GM12891 (cell line): Measurements from ENCODE around the gene FAS.

ENCODE experiments used
- DNase-seq: peaks from one replicate; pipeline ENCODE4 v3.0.0; 2011; ENCODE audit warnings: low spot score; ENCODE audit not compliant: insufficient read length
- FAIRE-seq: peaks from 2 replicates; lab custom pipeline; 2011; peaks lifted over from hg19 to GRCh38; lab: Jason Lieb, UNC
- PAX5 ChIP-seq: IDR thresholded peaks from 2 replicates; pipeline ENCODE4 v1.6.1; 2011; ENCODE audit warnings: low read length, moderate library complexity, mild to moderate bottlenecking; ENCODE audit not compliant: insufficient read depth, severe bottlenecking
- POLR2A ChIP-seq: IDR thresholded peaks from 2 replicates; pipeline ENCODE4 v1.6.1; 2011; ENCODE audit warnings: low read depth, low read length, control low read depth
- POLR2AphosphoS5 ChIP-seq: IDR thresholded peaks from 2 replicates; pipeline ENCODE4 v1.6.1; 2011; ENCODE audit warnings: low read depth, low read length, control low read depth
- POU2F2 ChIP-seq: IDR thresholded peaks from 2 replicates; pipeline ENCODE4 v1.6.1; 2011; ENCODE audit warnings: low read depth, mild to moderate bottlenecking, control low read depth, low read length, moderate library complexity
- SPI1 ChIP-seq: IDR thresholded peaks from 2 replicates; pipeline ENCODE4 v1.6.1; 2011; ENCODE audit warnings: low read depth, low read length, control low read depth
- TAF1 ChIP-seq: IDR thresholded peaks from 2 replicates; pipeline ENCODE4 v1.6.1; 2011; ENCODE audit warnings: low read depth, low read length, control low read depth

The FAS gene

DNA sequence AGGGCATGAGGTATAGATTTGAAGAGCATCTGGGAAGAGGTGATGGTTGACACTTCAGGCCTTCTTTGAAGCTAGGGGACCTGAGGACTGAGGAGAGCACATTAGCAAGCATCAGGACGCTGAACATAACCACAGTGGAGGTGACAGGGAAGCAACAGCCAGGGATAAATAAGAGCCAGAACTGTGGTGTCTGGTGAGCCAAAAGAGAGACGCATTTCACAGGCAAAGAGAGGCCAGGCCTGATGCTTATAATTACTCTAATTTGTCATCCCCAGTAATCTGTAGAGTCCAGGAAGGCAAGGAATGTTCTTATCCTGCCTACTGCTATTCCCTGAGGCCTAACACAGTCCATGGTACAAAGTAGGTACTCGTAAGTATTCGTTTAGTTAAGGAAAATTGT, 10.4 kb upstream of the FAS start:
- FAIRE-seq (peak; percentile 48), DNase-seq (no peak)
- TF ChIP-seq PAX5 (no peak), SPI1 (no peak), POU2F2 (no peak), POLR2A (no peak), POLR2AphosphoS5 (no peak), TAF1 (no peak)

- FAIRE-seq (no peak), DNase-seq (no peak)
- TF ChIP-seq POLR2A (no peak), PAX5 (no peak), TAF1 (no peak), SPI1 (no peak), POU2F2 (no peak), POLR2AphosphoS5 (no peak)
These were observed 9.8 kb upstream of the FAS start for GRCh38 chr10:88980800-88981199.

GRCh38 chr10:88981435-88981834, 9.2 kb upstream of the FAS start:
- TF ChIP-seq TAF1 (no peak), POU2F2 (no peak), PAX5 (no peak), SPI1 (no peak), POLR2A (no peak), POLR2AphosphoS5 (no peak)
- DNase-seq = no peak
- FAIRE-seq = no peak

DNA sequence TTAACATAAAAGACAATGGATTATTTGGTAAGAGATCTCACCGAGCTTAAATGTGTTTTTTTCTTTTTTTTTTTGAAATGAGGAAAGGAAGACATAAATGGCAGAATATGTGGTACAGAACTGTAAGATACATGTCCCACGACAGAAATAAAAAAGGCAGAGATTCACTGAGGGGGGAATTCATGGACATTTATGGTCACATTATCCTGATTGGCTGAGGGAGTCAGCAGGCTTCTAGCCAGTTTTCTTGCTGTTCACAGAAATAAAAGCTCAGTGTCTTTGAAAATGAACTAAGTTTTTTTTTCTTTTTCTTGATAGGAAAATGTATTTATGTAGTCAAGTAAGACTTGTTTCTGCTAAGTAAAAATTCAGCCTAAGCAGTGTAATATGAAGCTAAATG, 8.2 kb upstream of the FAS start:
- no peak for TF ChIP-seq POLR2A
- TF ChIP-seq POU2F2 = no peak
- TF ChIP-seq SPI1 = no peak
- no peak for TF ChIP-seq PAX5
- no peak for TF ChIP-seq TAF1
- no peak for TF ChIP-seq POLR2AphosphoS5
- FAIRE-seq (no peak), DNase-seq (no peak)

GRCh38 chr10:88983206-88983605, 7.4 kb upstream of the FAS start:
- DNase-seq = no peak
- no peak for TF ChIP-seq TAF1
- TF ChIP-seq SPI1 = peak; percentile 31; the same call in 1 of the 2 replicates
- no peak for FAIRE-seq

- FAIRE-seq = peak; percentile 56
- no peak for DNase-seq
- TF ChIP-seq TAF1 (no peak), PAX5 (no peak), POLR2AphosphoS5 (no peak), POU2F2 (no peak), POLR2A (no peak)
These were observed 6.7 kb upstream of the FAS start for GRCh38 chr10:88983939-88984338.

DNA sequence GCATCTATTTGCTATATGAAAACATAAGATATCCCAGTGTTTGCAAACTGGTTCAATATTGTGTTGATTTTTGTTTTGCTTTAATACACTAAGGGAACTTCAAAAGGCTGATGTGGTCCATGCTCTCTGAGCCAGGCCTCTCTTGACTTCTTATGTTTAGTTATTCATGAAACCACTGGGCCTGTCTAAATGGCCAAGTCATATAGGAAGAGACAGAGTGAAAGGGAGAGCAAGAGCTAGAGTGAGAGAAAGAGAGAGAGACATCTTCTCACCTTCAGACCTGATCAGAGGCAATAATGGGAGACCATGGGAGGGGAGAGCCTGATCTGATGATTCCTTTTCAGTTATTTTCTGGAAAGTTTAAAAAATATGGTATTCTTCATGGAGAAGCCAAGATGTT, 6.1 kb upstream of the FAS start:
- no peak for TF ChIP-seq POU2F2
- no peak for DNase-seq
- FAIRE-seq = no peak

GRCh38 chr10:88986549-88987242, 3.9 kb upstream of the FAS start:
- FAIRE-seq (peak; percentile 13), DNase-seq (no peak)
- TF ChIP-seq PAX5 (no peak), POLR2AphosphoS5 (no peak), SPI1 (peak; percentile 59; the same call in 1 of the 2 replicates), POLR2A (no peak)

- DNase-seq = no peak
- peak; percentile 93 for FAIRE-seq
- TF ChIP-seq SPI1 (peak; percentile 41), TAF1 (no peak), PAX5 (no peak), POLR2AphosphoS5 (no peak), POU2F2 (no peak), POLR2A (no peak)
These were observed 3.3 kb upstream of the FAS start for GRCh38 chr10:88987243-88987725.

DNA sequence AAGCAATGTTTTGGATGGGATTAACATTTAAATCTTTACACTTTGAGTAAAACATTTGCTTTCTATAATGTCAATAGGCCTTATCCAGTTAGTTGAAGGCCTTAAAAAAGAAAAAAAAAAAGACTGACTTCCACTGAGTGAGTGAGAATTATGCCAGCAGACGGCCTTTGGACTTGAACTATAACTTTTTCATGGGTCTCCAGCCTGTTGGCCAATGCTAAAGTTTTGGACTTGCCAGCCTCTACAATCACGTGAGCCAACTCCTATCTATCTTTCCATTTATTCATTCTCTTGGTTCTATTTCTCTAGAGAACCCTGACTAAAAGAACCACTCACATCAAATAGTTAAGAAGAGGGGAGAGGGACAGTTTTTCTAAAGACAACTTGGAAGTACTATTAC, 2.8 kb upstream of the FAS start:
- DNase-seq (no peak), FAIRE-seq (no peak)
- TF ChIP-seq POLR2A = no peak
- TF ChIP-seq POLR2AphosphoS5 = no peak
- TF ChIP-seq TAF1 = no peak
- TF ChIP-seq SPI1 = no peak
- no peak for TF ChIP-seq PAX5
- TF ChIP-seq POU2F2 = no peak
